H1 (cell line): ENCODE results near the gene LRRC3C. TPM values are rescaled to one million over a fixed set of nuclear protein-coding genes. Genes with fewer than 3 reads are reported as not detected.

Experiments used
- BCL11A ChIP-seq, 2 experiments: IDR thresholded peaks; one replicate each; pipeline ENCODE4 v1.6.1; 2011; ENCODE audit warnings: low read depth in 2 of 2, low read length in 2 of 2, mild to moderate bottlenecking in 2 of 2
- CHD1 ChIP-seq: IDR thresholded peaks from 2 replicates; pipeline ENCODE4 v1.6.1; 2012; ENCODE audit warnings: low read depth, low read length, improper control_type of control experiment
- EGR1 ChIP-seq: IDR thresholded peaks from 2 replicates; pipeline ENCODE4 v1.6.1; 2011; ENCODE audit warnings: low read depth, low read length, borderline replicate concordance
- JUND ChIP-seq: IDR thresholded peaks from 2 replicates; pipeline ENCODE4 v1.6.1; 2011; ENCODE audit warnings: mild to moderate bottlenecking, improper control_type of control experiment, low read length
- SIN3A ChIP-seq, 2 experiments: IDR thresholded peaks in 1 of 2; conservative IDR thresholded peaks in 1 of 2; 2 replicates each; pipeline ENCODE4 v1.6.1; 2011 to 2012; ENCODE audit warnings: low read length in 2 of 2, improper control_type of control experiment in 1 of 2, low read depth in 1 of 2, mild to moderate bottlenecking in 1 of 2
- polyA plus RNA-seq, 7 experiments: library from polyadenylated mRNA; depleted of rRNA in 3 of 7; stranded (reverse) in 5 of 7; unstranded in 2 of 7; fragments of >200 nt in 5 of 7; fragments of 200-250 nt in 2 of 7; gene quantifications; 1 replicate in 5 of 7; 2 replicates in 1 of 7; 4 replicates in 1 of 7; pipeline versions ENCODE4 v1.2.1 to v1.2.3, GENCODE V29; 2011 to 2013; ENCODE audit warnings: missing spikeins in 2 of 7, mixed read lengths in 2 of 7
- total RNA-seq: library from RNA; stranded (reverse); fragmentation: NEBNext Ultra II Directional; extraction: Animal tissue kit (Norgen Biotek cat#: 25700); gene quantifications from 2 replicates; pipeline ENCODE4 v1.2.1, GENCODE V29; 2021
- TF ChIP-seq, protein P1 (sequence below): fragments of 300-600 bp; sonication (generic); IDR thresholded peaks from 2 replicates; pipeline ENCODE4 v1.7.1; 2012; ENCODE audit warnings: low read length, moderate library complexity, mild to moderate bottlenecking, inconsistent platforms; ENCODE audit not compliant: insufficient replicate concordance
- TF ChIP-seq, protein P2 (sequence below), 3 experiments: IDR thresholded peaks; 1 replicate in 2 of 3; 2 replicates in 1 of 3; pipeline versions ENCODE4 v1.5.1 to v1.6.1; 2011; ENCODE audit warnings: low read length in 3 of 3, mild to moderate bottlenecking in 3 of 3, inconsistent platforms in 2 of 3, low read depth in 1 of 3, moderate library complexity in 1 of 3; ENCODE audit not compliant: insufficient read depth in 1 of 3; ENCODE audit errors: control extremely low read depth in 1 of 3

LRRC3C gene
- total and polyA plus RNA-seq, 2 of the 8 experiments (the other 6 are each of a cell fraction or from before 2014, with no cell fraction given), result not detected

DNA sequence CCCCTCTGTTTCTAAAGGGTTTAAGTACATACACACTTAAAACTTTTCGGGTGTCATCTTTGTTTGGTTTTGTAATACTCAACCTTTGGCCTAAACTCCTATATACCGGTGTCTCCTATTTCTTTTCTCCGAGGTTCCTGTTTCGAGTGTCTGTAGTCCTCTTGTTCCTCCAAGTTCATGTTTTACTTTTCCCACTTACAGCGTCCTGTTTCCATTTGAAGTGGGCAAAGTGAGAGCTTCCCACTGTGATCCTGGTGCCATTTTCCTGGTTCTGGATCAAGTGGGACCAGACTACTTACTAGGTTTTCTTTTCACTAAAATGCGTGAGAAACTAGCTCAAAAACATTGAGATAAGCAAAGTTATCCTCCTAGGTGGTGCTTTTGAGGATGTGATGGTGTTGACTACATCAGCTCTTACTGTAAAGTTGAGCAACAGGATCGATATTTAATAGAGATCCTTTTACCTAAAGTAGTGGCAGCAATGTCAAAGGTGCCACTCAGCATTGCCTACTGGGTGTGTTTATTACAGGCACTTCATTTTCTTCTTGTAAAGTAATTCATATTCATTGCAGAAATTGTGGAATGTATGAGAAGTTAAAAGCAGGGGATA lies 54.3 kb downstream of the LRRC3C start (continued):
- TF ChIP-seq, protein P1, sequence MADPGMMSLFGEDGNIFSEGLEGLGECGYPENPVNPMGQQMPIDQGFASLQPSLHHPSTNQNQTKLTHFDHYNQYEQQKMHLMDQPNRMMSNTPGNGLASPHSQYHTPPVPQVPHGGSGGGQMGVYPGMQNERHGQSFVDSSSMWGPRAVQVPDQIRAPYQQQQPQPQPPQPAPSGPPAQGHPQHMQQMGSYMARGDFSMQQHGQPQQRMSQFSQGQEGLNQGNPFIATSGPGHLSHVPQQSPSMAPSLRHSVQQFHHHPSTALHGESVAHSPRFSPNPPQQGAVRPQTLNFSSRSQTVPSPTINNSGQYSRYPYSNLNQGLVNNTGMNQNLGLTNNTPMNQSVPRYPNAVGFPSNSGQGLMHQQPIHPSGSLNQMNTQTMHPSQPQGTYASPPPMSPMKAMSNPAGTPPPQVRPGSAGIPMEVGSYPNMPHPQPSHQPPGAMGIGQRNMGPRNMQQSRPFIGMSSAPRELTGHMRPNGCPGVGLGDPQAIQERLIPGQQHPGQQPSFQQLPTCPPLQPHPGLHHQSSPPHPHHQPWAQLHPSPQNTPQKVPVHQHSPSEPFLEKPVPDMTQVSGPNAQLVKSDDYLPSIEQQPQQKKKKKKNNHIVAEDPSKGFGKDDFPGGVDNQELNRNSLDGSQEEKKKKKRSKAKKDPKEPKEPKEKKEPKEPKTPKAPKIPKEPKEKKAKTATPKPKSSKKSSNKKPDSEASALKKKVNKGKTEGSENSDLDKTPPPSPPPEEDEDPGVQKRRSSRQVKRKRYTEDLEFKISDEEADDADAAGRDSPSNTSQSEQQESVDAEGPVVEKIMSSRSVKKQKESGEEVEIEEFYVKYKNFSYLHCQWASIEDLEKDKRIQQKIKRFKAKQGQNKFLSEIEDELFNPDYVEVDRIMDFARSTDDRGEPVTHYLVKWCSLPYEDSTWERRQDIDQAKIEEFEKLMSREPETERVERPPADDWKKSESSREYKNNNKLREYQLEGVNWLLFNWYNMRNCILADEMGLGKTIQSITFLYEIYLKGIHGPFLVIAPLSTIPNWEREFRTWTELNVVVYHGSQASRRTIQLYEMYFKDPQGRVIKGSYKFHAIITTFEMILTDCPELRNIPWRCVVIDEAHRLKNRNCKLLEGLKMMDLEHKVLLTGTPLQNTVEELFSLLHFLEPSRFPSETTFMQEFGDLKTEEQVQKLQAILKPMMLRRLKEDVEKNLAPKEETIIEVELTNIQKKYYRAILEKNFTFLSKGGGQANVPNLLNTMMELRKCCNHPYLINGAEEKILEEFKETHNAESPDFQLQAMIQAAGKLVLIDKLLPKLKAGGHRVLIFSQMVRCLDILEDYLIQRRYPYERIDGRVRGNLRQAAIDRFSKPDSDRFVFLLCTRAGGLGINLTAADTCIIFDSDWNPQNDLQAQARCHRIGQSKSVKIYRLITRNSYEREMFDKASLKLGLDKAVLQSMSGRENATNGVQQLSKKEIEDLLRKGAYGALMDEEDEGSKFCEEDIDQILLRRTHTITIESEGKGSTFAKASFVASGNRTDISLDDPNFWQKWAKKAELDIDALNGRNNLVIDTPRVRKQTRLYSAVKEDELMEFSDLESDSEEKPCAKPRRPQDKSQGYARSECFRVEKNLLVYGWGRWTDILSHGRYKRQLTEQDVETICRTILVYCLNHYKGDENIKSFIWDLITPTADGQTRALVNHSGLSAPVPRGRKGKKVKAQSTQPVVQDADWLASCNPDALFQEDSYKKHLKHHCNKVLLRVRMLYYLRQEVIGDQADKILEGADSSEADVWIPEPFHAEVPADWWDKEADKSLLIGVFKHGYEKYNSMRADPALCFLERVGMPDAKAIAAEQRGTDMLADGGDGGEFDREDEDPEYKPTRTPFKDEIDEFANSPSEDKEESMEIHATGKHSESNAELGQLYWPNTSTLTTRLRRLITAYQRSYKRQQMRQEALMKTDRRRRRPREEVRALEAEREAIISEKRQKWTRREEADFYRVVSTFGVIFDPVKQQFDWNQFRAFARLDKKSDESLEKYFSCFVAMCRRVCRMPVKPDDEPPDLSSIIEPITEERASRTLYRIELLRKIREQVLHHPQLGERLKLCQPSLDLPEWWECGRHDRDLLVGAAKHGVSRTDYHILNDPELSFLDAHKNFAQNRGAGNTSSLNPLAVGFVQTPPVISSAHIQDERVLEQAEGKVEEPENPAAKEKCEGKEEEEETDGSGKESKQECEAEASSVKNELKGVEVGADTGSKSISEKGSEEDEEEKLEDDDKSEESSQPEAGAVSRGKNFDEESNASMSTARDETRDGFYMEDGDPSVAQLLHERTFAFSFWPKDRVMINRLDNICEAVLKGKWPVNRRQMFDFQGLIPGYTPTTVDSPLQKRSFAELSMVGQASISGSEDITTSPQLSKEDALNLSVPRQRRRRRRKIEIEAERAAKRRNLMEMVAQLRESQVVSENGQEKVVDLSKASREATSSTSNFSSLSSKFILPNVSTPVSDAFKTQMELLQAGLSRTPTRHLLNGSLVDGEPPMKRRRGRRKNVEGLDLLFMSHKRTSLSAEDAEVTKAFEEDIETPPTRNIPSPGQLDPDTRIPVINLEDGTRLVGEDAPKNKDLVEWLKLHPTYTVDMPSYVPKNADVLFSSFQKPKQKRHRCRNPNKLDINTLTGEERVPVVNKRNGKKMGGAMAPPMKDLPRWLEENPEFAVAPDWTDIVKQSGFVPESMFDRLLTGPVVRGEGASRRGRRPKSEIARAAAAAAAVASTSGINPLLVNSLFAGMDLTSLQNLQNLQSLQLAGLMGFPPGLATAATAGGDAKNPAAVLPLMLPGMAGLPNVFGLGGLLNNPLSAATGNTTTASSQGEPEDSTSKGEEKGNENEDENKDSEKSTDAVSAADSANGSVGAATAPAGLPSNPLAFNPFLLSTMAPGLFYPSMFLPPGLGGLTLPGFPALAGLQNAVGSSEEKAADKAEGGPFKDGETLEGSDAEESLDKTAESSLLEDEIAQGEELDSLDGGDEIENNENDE, result no peak
- TF ChIP-seq SIN3A (conservative IDR thresholded peaks at IDR 0.05 in 1 of 2, IDR thresholded peaks at IDR 0.05 in 1 of 2; ENCODE audit: low read depth in 1 of 2, low read length in 2 of 2) (no peak), CHD1 (no peak), BCL11A (IDR thresholded peaks at IDR 0.05; ENCODE audit: low read depth in 2 of 2, low read length in 2 of 2) (no peak), EGR1 (no peak), JUND (no peak)
- TF ChIP-seq, protein P2, sequence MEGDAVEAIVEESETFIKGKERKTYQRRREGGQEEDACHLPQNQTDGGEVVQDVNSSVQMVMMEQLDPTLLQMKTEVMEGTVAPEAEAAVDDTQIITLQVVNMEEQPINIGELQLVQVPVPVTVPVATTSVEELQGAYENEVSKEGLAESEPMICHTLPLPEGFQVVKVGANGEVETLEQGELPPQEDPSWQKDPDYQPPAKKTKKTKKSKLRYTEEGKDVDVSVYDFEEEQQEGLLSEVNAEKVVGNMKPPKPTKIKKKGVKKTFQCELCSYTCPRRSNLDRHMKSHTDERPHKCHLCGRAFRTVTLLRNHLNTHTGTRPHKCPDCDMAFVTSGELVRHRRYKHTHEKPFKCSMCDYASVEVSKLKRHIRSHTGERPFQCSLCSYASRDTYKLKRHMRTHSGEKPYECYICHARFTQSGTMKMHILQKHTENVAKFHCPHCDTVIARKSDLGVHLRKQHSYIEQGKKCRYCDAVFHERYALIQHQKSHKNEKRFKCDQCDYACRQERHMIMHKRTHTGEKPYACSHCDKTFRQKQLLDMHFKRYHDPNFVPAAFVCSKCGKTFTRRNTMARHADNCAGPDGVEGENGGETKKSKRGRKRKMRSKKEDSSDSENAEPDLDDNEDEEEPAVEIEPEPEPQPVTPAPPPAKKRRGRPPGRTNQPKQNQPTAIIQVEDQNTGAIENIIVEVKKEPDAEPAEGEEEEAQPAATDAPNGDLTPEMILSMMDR (IDR thresholded peaks at IDR 0.05; ENCODE audit: control extremely low read depth in 1 of 3, insufficient read depth in 1 of 3, low read depth in 1 of 3, low read length in 3 of 3), result no peak
